SIG-M5 treated with dmso at 0.1 percent for 504 hours (cell line): ENCODE results near the gene GREB1L.

Experiments
- DNase-seq: peaks from one replicate; lab custom pipeline; 2025; ENCODE audit not compliant: unreplicated experiment; lab: John Stamatoyannopoulos, UW

Gene GREB1L

DNA sequence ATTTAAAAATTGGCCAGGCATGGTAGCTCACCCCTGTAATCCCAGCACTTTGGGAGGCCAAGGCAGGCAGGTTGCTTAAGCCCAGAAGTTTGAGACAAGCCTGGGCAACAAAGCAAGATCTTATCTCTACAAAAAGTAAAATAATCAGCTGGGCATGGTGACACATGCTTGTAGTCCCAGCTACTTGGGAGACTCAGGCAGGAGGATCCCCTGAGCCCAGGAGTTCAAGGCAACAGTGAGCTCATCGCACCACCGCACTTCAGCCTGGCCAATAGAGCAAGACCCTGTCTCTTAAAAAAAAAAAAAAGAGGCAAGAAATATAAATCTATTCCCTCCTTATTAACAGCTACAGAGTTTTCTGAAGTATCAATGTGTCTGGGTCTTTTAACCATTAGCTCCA is 306.6 kb downstream of the GREB1L start:
- no peak for DNase-seq

DNA sequence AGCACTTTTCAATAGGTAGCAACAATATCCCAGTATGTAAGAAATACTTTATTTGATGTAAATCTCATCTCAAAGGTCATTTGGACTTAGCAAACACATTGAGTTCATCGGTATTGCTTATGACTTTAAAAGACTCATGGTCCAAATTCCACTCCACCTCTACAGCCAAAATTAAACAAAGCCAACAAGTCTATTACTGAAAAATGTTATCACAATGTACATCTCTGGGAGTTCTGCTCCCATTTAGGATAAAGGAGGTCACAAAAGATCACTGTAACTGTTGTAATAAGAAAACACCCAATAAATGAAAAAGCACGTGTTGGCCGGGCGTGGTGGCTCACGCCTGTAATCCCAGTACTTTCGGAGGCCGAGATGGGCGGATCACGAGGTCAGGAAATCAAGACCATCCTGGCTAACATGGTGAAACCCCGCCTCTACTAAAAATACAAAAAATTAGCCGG is 308.5 kb downstream of the GREB1L start:
- no peak for DNase-seq

DNA sequence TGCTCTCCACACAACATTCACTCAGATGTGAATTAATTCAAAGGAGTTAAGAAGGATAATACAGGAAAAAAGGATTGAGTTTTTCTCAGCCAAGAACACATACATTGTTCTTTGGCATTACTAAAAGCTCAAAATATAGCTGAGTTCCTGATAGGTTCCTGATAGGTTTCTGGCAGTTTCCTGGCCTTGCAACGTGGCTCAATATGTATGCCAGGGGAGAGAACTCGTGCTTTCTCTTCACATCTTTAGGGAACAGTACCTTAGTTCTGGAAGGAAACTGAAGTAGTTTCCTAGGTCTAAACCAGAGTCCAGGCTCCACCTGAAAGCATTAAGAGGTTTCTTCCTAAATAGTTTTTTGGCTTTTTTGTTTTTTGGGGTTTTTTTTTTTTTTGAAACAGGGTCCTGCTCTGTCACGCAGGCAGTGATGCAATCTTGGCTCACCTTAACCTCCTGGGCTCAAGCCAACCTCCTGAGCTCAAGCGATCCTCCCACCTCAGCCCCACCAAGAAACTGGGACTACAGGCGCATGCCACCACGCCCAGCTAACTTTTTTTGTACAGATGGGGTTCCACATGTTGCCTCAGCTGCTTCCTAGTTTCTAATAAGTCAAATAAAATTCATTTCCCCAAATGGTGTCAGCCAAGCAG is 315.7 kb downstream of the GREB1L start:
- no peak for DNase-seq

DNA sequence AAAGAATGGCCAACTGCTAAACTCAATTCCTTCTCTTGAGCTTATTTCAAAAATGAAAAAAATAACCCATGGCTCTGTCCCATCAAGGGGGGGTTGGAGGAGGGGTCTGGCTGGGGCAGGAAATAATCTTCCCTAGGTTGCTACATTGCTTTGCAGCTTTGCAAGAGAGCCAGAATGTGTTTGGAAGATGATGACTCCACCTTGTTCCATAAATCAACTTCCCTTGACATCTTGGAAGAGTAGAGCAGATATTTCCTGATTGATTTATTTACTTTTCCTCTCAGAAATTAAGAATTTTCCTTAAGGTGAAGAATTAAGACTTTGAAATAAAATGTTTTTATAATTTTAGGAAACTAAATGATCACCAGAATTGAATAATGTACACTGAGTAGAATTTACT is 317.2 kb downstream of the GREB1L start:
- no peak for DNase-seq

DNA sequence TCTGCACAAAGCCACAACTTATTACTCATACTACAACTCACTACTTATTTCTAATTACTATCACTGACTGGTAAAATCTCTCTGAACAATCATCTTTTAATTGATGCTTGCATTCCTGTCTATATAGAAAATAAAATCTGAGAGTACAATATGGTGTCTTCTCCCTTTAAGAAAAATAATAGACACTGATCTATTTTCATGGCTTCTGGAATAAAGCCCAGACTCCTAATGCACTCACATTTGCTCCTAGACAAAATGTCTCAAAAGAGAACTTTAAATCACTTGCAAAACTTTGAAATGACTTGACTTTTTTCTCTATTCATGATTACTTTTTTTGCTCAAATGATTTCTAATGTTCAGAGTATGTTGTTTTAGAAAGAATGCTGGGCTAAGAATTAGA is 329.7 kb downstream of the GREB1L start:
- no peak for DNase-seq
